Measurements from ENCODE around the gene ZFX.
A peak's percentile ranks its signal among the peaks of the same experiment; 100 is the strongest.

ZFX gene

GRCh38 chrX:24253469-24253868, 103.9 kb downstream of the ZFX start:
- Histone ChIP-seq H3K36me3 (replicated peaks) (no peaks in the 10 kb centered on the region), H3K4me3 (ENCODE audit: low read depth, low read length) (no peak overlapping the region), H3K27me3 (replicated peaks) (no peaks in the 10 kb centered on the region), H3K27ac (no peak overlapping the region)
- TF ChIP-seq, protein P1, sequence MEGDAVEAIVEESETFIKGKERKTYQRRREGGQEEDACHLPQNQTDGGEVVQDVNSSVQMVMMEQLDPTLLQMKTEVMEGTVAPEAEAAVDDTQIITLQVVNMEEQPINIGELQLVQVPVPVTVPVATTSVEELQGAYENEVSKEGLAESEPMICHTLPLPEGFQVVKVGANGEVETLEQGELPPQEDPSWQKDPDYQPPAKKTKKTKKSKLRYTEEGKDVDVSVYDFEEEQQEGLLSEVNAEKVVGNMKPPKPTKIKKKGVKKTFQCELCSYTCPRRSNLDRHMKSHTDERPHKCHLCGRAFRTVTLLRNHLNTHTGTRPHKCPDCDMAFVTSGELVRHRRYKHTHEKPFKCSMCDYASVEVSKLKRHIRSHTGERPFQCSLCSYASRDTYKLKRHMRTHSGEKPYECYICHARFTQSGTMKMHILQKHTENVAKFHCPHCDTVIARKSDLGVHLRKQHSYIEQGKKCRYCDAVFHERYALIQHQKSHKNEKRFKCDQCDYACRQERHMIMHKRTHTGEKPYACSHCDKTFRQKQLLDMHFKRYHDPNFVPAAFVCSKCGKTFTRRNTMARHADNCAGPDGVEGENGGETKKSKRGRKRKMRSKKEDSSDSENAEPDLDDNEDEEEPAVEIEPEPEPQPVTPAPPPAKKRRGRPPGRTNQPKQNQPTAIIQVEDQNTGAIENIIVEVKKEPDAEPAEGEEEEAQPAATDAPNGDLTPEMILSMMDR (IDR thresholded peaks at IDR 0.05; ENCODE audit: low read depth, low read length, missing control alignments), result no peak
- DNase-seq, result no peak
- in situ Hi-C loops (cut with HindIII; ENCODE audit: low pct_ligation_motif_present, low sequenced_read_pairs), result no loop called here

- Histone ChIP-seq H3K36me3 (replicated peaks) (no peaks in the 10 kb centered on the region), H3K27me3 (replicated peaks) (no peaks in the 10 kb centered on the region), H3K4me3 (ENCODE audit: low read depth, low read length) (no peak overlapping the region), H3K27ac (no peak overlapping the region)
- DNase-seq, result no peak
- TF ChIP-seq, protein P1 (IDR thresholded peaks at IDR 0.05; ENCODE audit: low read depth, low read length, missing control alignments), result no peak
- in situ Hi-C loops (cut with HindIII; ENCODE audit: low pct_ligation_motif_present, low sequenced_read_pairs), result no loop called here
Observed at GRCh38 chrX:24257011-24257410, 107.5 kb downstream of the ZFX start.

DNA sequence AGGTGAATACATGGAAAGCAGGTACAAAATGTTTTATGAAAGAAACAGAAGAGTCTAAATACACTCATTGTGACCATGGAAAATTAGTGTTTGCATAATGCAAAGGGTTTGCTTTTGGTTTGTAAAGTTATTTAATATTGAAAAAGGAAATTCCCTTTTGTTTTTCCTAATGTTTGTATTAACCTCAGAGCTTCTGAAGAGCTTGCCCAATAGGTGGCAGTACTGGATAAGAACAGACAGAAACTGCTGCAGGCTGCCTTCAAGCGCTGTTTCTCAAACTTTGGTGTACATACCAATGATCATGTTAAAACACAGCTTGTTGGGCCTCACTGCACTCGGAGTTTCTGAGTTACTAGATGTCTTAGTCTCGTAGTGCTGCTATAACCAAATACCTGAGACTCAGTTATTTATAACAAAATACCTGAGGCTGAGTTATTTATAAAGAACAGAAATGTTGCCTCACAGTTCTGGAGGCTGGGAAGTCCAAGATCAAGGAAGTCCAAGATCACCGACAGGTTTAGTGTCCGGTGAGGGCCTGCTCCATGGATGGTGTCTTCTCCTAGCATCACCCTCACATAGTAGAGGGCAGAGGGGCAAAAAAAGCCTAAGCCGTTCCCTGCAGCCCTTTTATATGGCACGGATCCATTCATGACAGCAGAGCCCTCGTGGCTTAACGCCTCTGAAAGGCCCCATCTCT, 110.2 kb downstream of the ZFX start:
- in situ Hi-C loops (cut with HindIII; ENCODE audit: low pct_ligation_motif_present, low sequenced_read_pairs), result no loop called here
- DNase-seq, result peak; percentile 68
- H3K36me3 ChIP-seq (replicated peaks), result no peaks in the 10 kb centered on the region
- H3K4me3 ChIP-seq (ENCODE audit: low read depth, low read length), result no peak overlapping the region
- H3K27me3 ChIP-seq (replicated peaks), result no peaks in the 10 kb centered on the region
- TF ChIP-seq, protein P1 (IDR thresholded peaks at IDR 0.05; ENCODE audit: low read depth, low read length, missing control alignments), result peak; percentile 80
- H3K27ac ChIP-seq, result no peak overlapping the region

DNA sequence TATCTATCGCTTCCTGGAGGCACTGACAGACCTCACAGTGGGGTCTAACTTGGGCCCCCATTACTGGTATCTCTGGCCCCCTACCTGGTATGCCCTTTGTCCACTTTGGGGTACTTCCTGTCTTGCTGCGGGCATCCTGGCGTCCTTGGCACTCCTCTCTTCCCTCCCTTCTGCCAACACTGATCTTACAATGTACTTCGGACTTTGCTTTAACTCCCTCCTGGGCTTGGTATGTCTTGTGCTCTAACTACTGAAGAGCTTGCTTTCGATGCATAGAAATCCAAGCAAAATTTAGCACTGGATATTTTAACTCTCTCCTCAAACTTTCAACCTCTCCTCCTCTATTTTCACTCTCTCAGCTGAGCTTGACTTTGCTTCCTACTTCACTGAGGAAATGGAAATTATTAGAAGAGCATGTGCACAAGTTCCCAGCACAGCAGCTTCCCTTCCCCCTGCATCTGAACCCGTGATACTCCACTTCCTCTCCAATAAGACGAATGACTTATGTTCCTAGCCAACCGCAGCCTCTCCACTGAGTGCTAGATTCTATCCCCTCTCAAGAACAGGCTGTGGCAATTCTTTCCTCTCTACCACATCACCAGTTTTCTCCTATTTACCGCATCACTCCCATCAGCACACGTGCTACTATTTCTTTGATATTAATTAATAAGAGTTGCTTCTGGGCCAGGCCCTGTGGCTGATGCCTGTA, 111.5 kb downstream of the ZFX start:
- H3K27ac ChIP-seq, result no peak overlapping the region
- in situ Hi-C loops (cut with HindIII; ENCODE audit: low pct_ligation_motif_present, low sequenced_read_pairs), result no loop called here

DNA sequence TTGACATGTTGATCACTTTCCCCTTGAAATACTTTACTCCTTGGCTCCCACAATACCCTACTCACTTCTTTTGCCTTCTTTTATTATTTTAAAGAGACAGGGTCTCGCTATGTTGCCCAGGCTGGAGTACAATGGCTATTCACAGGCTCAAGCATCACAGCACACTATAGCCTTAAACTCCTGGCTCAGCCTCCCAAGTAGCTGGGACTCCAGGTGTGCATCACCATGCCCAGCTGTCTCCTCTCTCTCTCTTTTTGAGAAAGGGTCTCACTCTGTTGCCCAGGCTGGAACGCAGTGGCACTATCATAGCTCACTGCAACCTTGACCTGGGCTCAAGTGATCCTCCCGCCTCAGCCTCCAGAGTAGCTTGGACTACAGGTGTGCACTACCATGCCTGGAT, 112.8 kb downstream of the ZFX start:
- in situ Hi-C loops (cut with HindIII; ENCODE audit: low pct_ligation_motif_present, low sequenced_read_pairs), result no loop called here
- Histone ChIP-seq H3K27me3 (replicated peaks) (no peaks in the 10 kb centered on the region), H3K36me3 (replicated peaks) (no peaks in the 10 kb centered on the region), H3K4me3 (ENCODE audit: low read depth, low read length) (no peak overlapping the region), H3K27ac (no peak overlapping the region)
- DNase-seq, result no peak
- TF ChIP-seq, protein P1 (IDR thresholded peaks at IDR 0.05; ENCODE audit: low read depth, low read length, missing control alignments), result no peak

More for the DNA sequence above, 111.5 kb downstream of the ZFX start:
- TF ChIP-seq, protein P1 (IDR thresholded peaks at IDR 0.05; ENCODE audit: low read depth, low read length, missing control alignments), result no peak
- H3K4me3 ChIP-seq (ENCODE audit: low read depth, low read length), result no peak overlapping the region
- no peaks in the 10 kb centered on the region for H3K27me3 ChIP-seq (replicated peaks)
- DNase-seq, result peak; percentile 35
- H3K36me3 ChIP-seq (replicated peaks), result no peaks in the 10 kb centered on the region

Data from brain microvascular endothelial cell (primary cell).